K562 (cell line): ENCODE measurements around the gene ZNF558.
"Not testable (repeated sequence)": the region's sequence is repeated elsewhere in the genome, so short reads cannot be mapped to it uniquely, and the experiment has no call there.

Source experiments
- CTCF ChIP-seq, 3 experiments: IDR thresholded peaks in 2 of 3; conservative IDR thresholded peaks in 1 of 3; 2 replicates each; pipeline ENCODE4 v1.5.1; 2011 to 2012; ENCODE audit warnings: low read length in 3 of 3, mild to moderate bottlenecking in 3 of 3, control low read depth in 2 of 3, improper control_type of control experiment in 1 of 3, inconsistent platforms in 1 of 3, low read depth in 1 of 3, mixed read lengths in 1 of 3, moderate library complexity in 1 of 3; ENCODE audit not compliant: insufficient read depth in 2 of 3
- EHMT2 ChIP-seq: fragments of 450-650 bp; IDR thresholded peaks from 2 replicates; pipeline ENCODE4 v1.6.1; 2018; ENCODE audit warnings: antibody characterized with exemption
- ILF3 ChIP-seq: fragments of 450-650 bp; IDR thresholded peaks from 2 replicates; pipeline ENCODE4 v1.6.1; 2018; ENCODE audit warnings: antibody characterized with exemption, mild to moderate bottlenecking, moderate library complexity, borderline replicate concordance
- PKNOX1 ChIP-seq: fragments of 450-650 bp; IDR thresholded peaks from 2 replicates; pipeline ENCODE4 v1.6.1; 2016
- POLR2AphosphoS5 ChIP-seq: IDR thresholded peaks from 2 replicates; pipeline ENCODE4 v1.6.1; 2011; ENCODE audit warnings: mild to moderate bottlenecking, low read depth, low read length, moderate library complexity; ENCODE audit not compliant: control insufficient read depth, insufficient read depth
- SNRNP70 ChIP-seq: fragments of 200-400 bp; formaldehyde crosslinking; optimal IDR thresholded peaks from 2 replicates; pipeline ENCODE3; 2017; ENCODE audit warnings: low read depth, low read length
- ZBTB49 ChIP-seq: sonication (generic); formaldehyde crosslinking; IDR thresholded peaks from 2 replicates; pipeline ENCODE4 v1.8.0; 2022; ENCODE audit warnings: missing genetic modification reagents, mild to moderate bottlenecking, borderline replicate concordance
- TF ChIP-seq, protein P1 (sequence below): IDR thresholded peaks from 3 replicates; pipeline ENCODE4 v1.6.1; 2011; ENCODE audit warnings: borderline replicate concordance, mild to moderate bottlenecking; ENCODE audit not compliant: insufficient read length, insufficient read depth
- TF ChIP-seq, protein P2 (sequence below), 3 experiments: fragments of 200-800 bp in 1 of 3; fragments of 250-450 bp in 1 of 3; fragments of 450-650 bp in 1 of 3; sonication (Bioruptor Pico) in 1 of 3; sonication (Bioruptor generic) in 1 of 3; formaldehyde crosslinking in 1 of 3; IDR thresholded peaks; 2 replicates each; pipeline versions ENCODE4 v1.6.1 to v1.8.0; 2016 to 2022; ENCODE audit warnings: mild to moderate bottlenecking in 2 of 3, missing genetic modification characterization in 2 of 3, missing compliant biosample characterization in 1 of 3, moderate library complexity in 1 of 3

- TF ChIP-seq, protein P1, sequence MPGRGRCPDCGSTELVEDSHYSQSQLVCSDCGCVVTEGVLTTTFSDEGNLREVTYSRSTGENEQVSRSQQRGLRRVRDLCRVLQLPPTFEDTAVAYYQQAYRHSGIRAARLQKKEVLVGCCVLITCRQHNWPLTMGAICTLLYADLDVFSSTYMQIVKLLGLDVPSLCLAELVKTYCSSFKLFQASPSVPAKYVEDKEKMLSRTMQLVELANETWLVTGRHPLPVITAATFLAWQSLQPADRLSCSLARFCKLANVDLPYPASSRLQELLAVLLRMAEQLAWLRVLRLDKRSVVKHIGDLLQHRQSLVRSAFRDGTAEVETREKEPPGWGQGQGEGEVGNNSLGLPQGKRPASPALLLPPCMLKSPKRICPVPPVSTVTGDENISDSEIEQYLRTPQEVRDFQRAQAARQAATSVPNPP = not testable (repeated sequence)
- TF ChIP-seq ILF3; POLR2AphosphoS5; PKNOX1; SNRNP70; ZBTB49 (CRISPR knock-in tag); EHMT2; CTCF (IDR thresholded peaks at IDR 0.05 in 2 of 3, conservative IDR thresholded peaks at IDR 0.05 in 1 of 3; ENCODE audit: insufficient read depth in 2 of 3, low read depth in 1 of 3, low read length in 3 of 3): not testable (repeated sequence)
- TF ChIP-seq, protein P2, sequence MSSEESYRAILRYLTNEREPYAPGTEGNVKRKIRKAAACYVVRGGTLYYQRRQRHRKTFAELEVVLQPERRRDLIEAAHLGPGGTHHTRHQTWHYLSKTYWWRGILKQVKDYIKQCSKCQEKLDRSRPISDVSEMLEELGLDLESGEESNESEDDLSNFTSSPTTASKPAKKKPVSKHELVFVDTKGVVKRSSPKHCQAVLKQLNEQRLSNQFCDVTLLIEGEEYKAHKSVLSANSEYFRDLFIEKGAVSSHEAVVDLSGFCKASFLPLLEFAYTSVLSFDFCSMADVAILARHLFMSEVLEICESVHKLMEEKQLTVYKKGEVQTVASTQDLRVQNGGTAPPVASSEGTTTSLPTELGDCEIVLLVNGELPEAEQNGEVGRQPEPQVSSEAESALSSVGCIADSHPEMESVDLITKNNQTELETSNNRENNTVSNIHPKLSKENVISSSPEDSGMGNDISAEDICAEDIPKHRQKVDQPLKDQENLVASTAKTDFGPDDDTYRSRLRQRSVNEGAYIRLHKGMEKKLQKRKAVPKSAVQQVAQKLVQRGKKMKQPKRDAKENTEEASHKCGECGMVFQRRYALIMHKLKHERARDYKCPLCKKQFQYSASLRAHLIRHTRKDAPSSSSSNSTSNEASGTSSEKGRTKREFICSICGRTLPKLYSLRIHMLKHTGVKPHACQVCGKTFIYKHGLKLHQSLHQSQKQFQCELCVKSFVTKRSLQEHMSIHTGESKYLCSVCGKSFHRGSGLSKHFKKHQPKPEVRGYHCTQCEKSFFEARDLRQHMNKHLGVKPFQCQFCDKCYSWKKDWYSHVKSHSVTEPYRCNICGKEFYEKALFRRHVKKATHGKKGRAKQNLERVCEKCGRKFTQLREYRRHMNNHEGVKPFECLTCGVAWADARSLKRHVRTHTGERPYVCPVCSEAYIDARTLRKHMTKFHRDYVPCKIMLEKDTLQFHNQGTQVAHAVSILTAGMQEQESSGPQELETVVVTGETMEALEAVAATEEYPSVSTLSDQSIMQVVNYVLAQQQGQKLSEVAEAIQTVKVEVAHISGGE (CRISPR knock-in tag; IDR thresholded peaks at IDR 0.05) = not testable (repeated sequence)
Measured at GRCh38 chr19:8773587-8773986, 58.5 kb downstream of the ZNF558 start.
